Neural cell (in vitro differentiated cells): Measurements from ENCODE around the gene ZNF774.

Experiments
- CTCF ChIP-seq: fragments of 450-650 bp; IDR thresholded peaks from 2 replicates; pipeline ENCODE4 v1.5.1; 2014; ENCODE audit warnings: antibody characterized with exemption, mild to moderate bottlenecking, moderate library complexity; ENCODE audit not compliant: poor library complexity, severe bottlenecking
- EP300 ChIP-seq: fragments of 450-650 bp; conservative IDR thresholded peaks from 2 replicates; pipeline ENCODE4 v1.6.1; 2014; ENCODE audit warnings: antibody characterized with exemption, mild to moderate bottlenecking, moderate library complexity; ENCODE audit not compliant: poor library complexity, severe bottlenecking
- EZH2 ChIP-seq: fragments of 200-600, 300-800 bp; shearing (Covaris generic), sonication (generic); IDR thresholded peaks from 2 replicates; pipeline ENCODE4 v1.6.1; 2014; ENCODE audit warnings: antibody characterized with exemption, low read length, borderline replicate concordance, mild to moderate bottlenecking; ENCODE audit not compliant: insufficient read depth, poor library complexity, severe bottlenecking
- POLR2AphosphoS5 ChIP-seq: IDR thresholded peaks from 2 replicates; pipeline ENCODE4 v1.6.1; 2012
- RAD21 ChIP-seq: fragments of 450-650 bp; conservative IDR thresholded peaks from 2 replicates; pipeline ENCODE4 v1.6.1; 2014; ENCODE audit warnings: antibody characterized with exemption, mild to moderate bottlenecking, moderate library complexity
- REST ChIP-seq: IDR thresholded peaks from 2 replicates; pipeline ENCODE4 v1.6.1; 2012; ENCODE audit warnings: borderline replicate concordance
- SMC3 ChIP-seq: fragments of 450-650 bp; conservative IDR thresholded peaks from 2 replicates; pipeline ENCODE4 v1.6.1; 2014; ENCODE audit warnings: antibody characterized with exemption, mild to moderate bottlenecking, moderate library complexity; ENCODE audit not compliant: poor library complexity
- TAF1 ChIP-seq: IDR thresholded peaks from 2 replicates; pipeline ENCODE4 v1.6.1; 2012; ENCODE audit warnings: low read depth

- TF ChIP-seq EP300 (no peak), EZH2 (no peak), CTCF (no peak), REST (no peak), POLR2AphosphoS5 (no peak), TAF1 (no peak), SMC3 (no peak), RAD21 (no peak)
These were observed 29.4 kb downstream of the ZNF774 start for GRCh38 chr15:90381515-90381914.
